Thyroid gland (tissue), 4 donors: ENCODE data around the gene HIPK3. TPM values are rescaled to one million over a fixed set of nuclear protein-coding genes. Genes with fewer than 3 reads are reported as not detected.
"Not testable (repeated sequence)": the region's sequence is repeated elsewhere in the genome, so short reads cannot be mapped to it uniquely, and the experiment has no call there.

Experiments
- DNase-seq, 2 donors: peaks; one replicate each; pipeline ENCODE4 v3.0.0-alpha.2; 2019
- H3K27ac ChIP-seq, 3 donors: fragments of 200-600 bp; sonication (generic); 1 replicate in 2 of 3; 2 replicates in 1 of 3; pipeline ENCODE4 v1.5.1; 2016 to 2019; ENCODE audit warnings: mild to moderate bottlenecking in 1 of 3, moderate library complexity in 1 of 3
- H3K27me3 ChIP-seq: fragments of 200-600 bp; sonication (generic); one replicate; pipeline ENCODE4 v1.5.1; 2019
- H3K36me3 ChIP-seq, 2 donors: fragments of 200-600 bp; sonication (generic); one replicate each; pipeline ENCODE4 v1.5.1; 2016 to 2019
- H3K4me1 ChIP-seq, 2 donors: fragments of 200-600 bp; sonication (generic); one replicate each; pipeline ENCODE4 v1.5.1; 2017 to 2019
- H3K4me3 ChIP-seq, 3 donors: fragments of 200-600 bp; sonication (generic); replicated peaks in 1 of 3; 1 replicate in 2 of 3; 2 replicates in 1 of 3; pipeline ENCODE4 v1.5.1; 2016; ENCODE audit warnings: mild to moderate bottlenecking in 1 of 3
- H3K9me3 ChIP-seq: fragments of 200-600 bp; sonication (generic); one replicate; pipeline ENCODE4 v1.5.1; 2017
- CTCF ChIP-seq, 6 experiments: fragments of 200-600 bp in 3 of 6; fragments of 450-650 bp in 3 of 6; sonication (generic) in 3 of 6; IDR thresholded peaks; one replicate each; pipeline ENCODE4 v1.5.1; 2016 to 2019; ENCODE audit warnings: antibody characterized with exemption in 6 of 6, mild to moderate bottlenecking in 2 of 6, inconsistent platforms in 1 of 6, moderate library complexity in 1 of 6
- POLR2A ChIP-seq, 2 donors: fragments of 450-650 bp; IDR thresholded peaks; one replicate each; pipeline ENCODE4 v1.6.1; 2017; ENCODE audit warnings: antibody characterized with exemption in 2 of 2, mild to moderate bottlenecking in 2 of 2, moderate library complexity in 1 of 2
- WGBS, 2 donors: methylation state at CpG; one replicate each; pipeline ENCODE4 v1.1.5; 2017; 5-methylcytosine and 5-hydroxymethylcytosine counted together
- intact Hi-C: fragments of 100-400 bp; cut with DNase I; formaldehyde crosslinking; loops from one replicate; pipeline ENCODE4 v1.15.1; 2023
- total RNA-seq, 4 donors: library from RNA; depleted of rRNA; stranded (reverse); fragments of >200 nt; gene quantifications; one replicate each; pipeline ENCODE4 v1.2.3, GENCODE V29; 2016

The HIPK3 gene
- total RNA-seq, 4 donors from 2014 or later = 156 to 377 (median 216) TPM

- WGBS, 2 donors = 1% methylated on average over 14 of the region's 14 CpGs
- H3K27ac ChIP-seq = peak overlapping the region; percentile 99 to 100 (median 100)
- no peaks in the 10 kb centered on the region for H3K36me3 ChIP-seq
- no peaks in the 10 kb centered on the region for H3K9me3 ChIP-seq
- H3K4me1 ChIP-seq = peaks cover 31 to 41% of the 10 kb centered on the region in 2 donors
- peak overlapping the region; percentile 90 to 92 (median 91) for H3K4me3 ChIP-seq
- no peaks in the 10 kb centered on the region for H3K27me3 ChIP-seq
- peak in 1 of 2 donors; percentile 20 for DNase-seq
- TF ChIP-seq CTCF (IDR thresholded peaks at IDR 0.05) = peak in 1 of 6 experiments; percentile 5
- TF ChIP-seq POLR2A (IDR thresholded peaks at IDR 0.05) = no peak
- intact Hi-C loops = loop anchor here (5.0 kb wide), 1 partner anchor 91 kb away; no protein-coding TSS in a partner anchor
These were observed 1.5 kb downstream of the HIPK3 start for GRCh38 chr11:33258631-33259205.

GRCh38 chr11:33259869-33260268 lies 2.7 kb downstream of the HIPK3 start:
- intact Hi-C loops = loop anchor here (5.0 kb wide), 1 partner anchor 93 kb away; no protein-coding TSS in a partner anchor
- no peaks in the 10 kb centered on the region for H3K9me3 ChIP-seq
- H3K27ac ChIP-seq = peak overlapping the region; percentile 99 to 100 (median 100)
- peaks cover 41 to 42% of the 10 kb centered on the region in 2 donors for H3K4me1 ChIP-seq
- no peaks in the 10 kb centered on the region for H3K36me3 ChIP-seq
- no peak for TF ChIP-seq POLR2A (IDR thresholded peaks at IDR 0.05)
- no peak for TF ChIP-seq CTCF (IDR thresholded peaks at IDR 0.05)
- peak overlapping the region in 2 of 3 donors; percentile 91 to 92 for H3K4me3 ChIP-seq
- H3K27me3 ChIP-seq = no peaks in the 10 kb centered on the region
- 52 to 55% methylated on average over 2 of the region's 2 CpGs for WGBS, 2 donors
- DNase-seq = no peak

- peaks cover 47 to 57% of the 10 kb centered on the region in 2 donors for H3K4me1 ChIP-seq
- WGBS, 2 donors = 98% methylated on average over 1 of the region's 1 CpG
- H3K27me3 ChIP-seq, H3K9me3 ChIP-seq, intact Hi-C loops, H3K36me3 ChIP-seq, DNase-seq, H3K4me3 ChIP-seq: not testable (repeated sequence)
- H3K27ac ChIP-seq = peak overlapping the region in 1 of 3 donors; percentile 8
These were observed 4.2 kb downstream of the HIPK3 start for GRCh38 chr11:33261350-33261749.

GRCh38 chr11:33262011-33262645 lies 4.9 kb downstream of the HIPK3 start:
- Histone ChIP-seq H3K36me3 (no peaks in the 10 kb centered on the region), H3K27ac (peak overlapping the region; percentile 8 to 47 (median 47)), H3K4me1 (peaks cover 49 to 65% of the 10 kb centered on the region in 2 donors), H3K4me3 (no peak overlapping the region), H3K27me3 (no peaks in the 10 kb centered on the region), H3K9me3 (no peaks in the 10 kb centered on the region)
- TF ChIP-seq CTCF (IDR thresholded peaks at IDR 0.05) (no peak), POLR2A (IDR thresholded peaks at IDR 0.05) (no peak)
- no peak for DNase-seq
- intact Hi-C loops = no loop called here

- WGBS, 2 donors = 74 to 90% methylated on average over 2 of the region's 2 CpGs
- Histone ChIP-seq H3K36me3 (no peaks in the 10 kb centered on the region), H3K27me3 (no peaks in the 10 kb centered on the region), H3K4me1 (peaks cover 56 to 70% of the 10 kb centered on the region in 2 donors), H3K4me3 (no peak overlapping the region), H3K27ac (peak overlapping the region in 2 of 3 donors; percentile 8 to 47), H3K9me3 (no peaks in the 10 kb centered on the region)
- no peak for TF ChIP-seq POLR2A (IDR thresholded peaks at IDR 0.05)
- TF ChIP-seq CTCF (IDR thresholded peaks at IDR 0.05) = no peak
- intact Hi-C loops = no loop called here
- DNase-seq = no peak
These were observed 6.4 kb downstream of the HIPK3 start for GRCh38 chr11:33263549-33263948.
